ENCODE data around the gene ITGB3BP.

- TF ChIP-seq CTCF (IDR thresholded peaks at IDR 0.05) (no peak), POLR2A (IDR thresholded peaks at IDR 0.05) (no peak)
These were observed 47.3 kb downstream of the ITGB3BP start for GRCh38 chr1:63475761-63476160.

All from Peyer's patch (tissue), 4 donors.